Esophagus muscularis mucosa (tissue), 4 donors: Measurements from ENCODE around the gene DISC1. TPM values are rescaled to one million over a fixed set of nuclear protein-coding genes. Genes with fewer than 3 reads are reported as not detected.
"Not testable (repeated sequence)": the region's sequence is repeated elsewhere in the genome, so short reads cannot be mapped to it uniquely, and the experiment has no call there.

Experiments
- DNase-seq: peaks from one replicate; pipeline ENCODE4 v3.0.0-alpha.2; 2017; ENCODE audit errors: extremely low spot score
- H3K27ac ChIP-seq, 4 donors: fragments of 200-600 bp; sonication (generic); replicated peaks in 1 of 4; 1 replicate in 3 of 4; 2 replicates in 1 of 4; pipeline ENCODE4 v1.5.1; 2016 to 2019; ENCODE audit warnings: mild to moderate bottlenecking in 1 of 4
- H3K27me3 ChIP-seq, 4 donors: fragments of 200-600 bp; sonication (generic); one replicate each; pipeline versions ENCODE4 v1.5.1 to v1.6.0; 2016 to 2019
- H3K36me3 ChIP-seq, 4 donors: fragments of 200-600 bp; sonication (generic); one replicate each; pipeline ENCODE4 v1.5.1; 2016 to 2019
- H3K4me1 ChIP-seq, 4 donors: fragments of 200-600 bp; sonication (generic); one replicate each; pipeline ENCODE4 v1.5.1; 2016 to 2019
- H3K4me3 ChIP-seq, 4 donors: fragments of 200-600 bp; sonication (generic); 1 replicate in 2 of 4; 2 replicates in 2 of 4; pipeline ENCODE4 v1.5.1; 2016 to 2019; ENCODE audit warnings: mild to moderate bottlenecking in 4 of 4, moderate library complexity in 1 of 4
- H3K9me3 ChIP-seq, 4 donors: fragments of 200-600 bp; sonication (generic); 1 replicate in 3 of 4; 2 replicates in 1 of 4; pipeline ENCODE4 v1.5.1; 2016 to 2019
- CTCF ChIP-seq, 3 experiments: fragments of 200-600 bp in 2 of 3; fragments of 450-650 bp in 1 of 3; sonication (generic) in 2 of 3; IDR thresholded peaks; one replicate each; pipeline ENCODE4 v1.5.1; 2017 to 2019; ENCODE audit warnings: antibody characterized with exemption in 3 of 3, mild to moderate bottlenecking in 2 of 3, moderate library complexity in 1 of 3
- EP300 ChIP-seq: sonication (generic); formaldehyde crosslinking; IDR thresholded peaks from one replicate; pipeline ENCODE4 v1.6.1; 2017; ENCODE audit warnings: antibody characterized with exemption
- POLR2A ChIP-seq: fragments of 450-650 bp; IDR thresholded peaks from one replicate; pipeline ENCODE4 v1.6.1; 2017; ENCODE audit warnings: antibody characterized with exemption, moderate library complexity, mild to moderate bottlenecking, low read depth
- POLR2AphosphoS5 ChIP-seq, 2 donors: sonication (generic); formaldehyde crosslinking; IDR thresholded peaks; one replicate each; pipeline ENCODE4 v1.6.1; 2017; ENCODE audit warnings: antibody characterized with exemption in 2 of 2
- WGBS: methylation state at CpG from one replicate; pipeline ENCODE4 v1.1.5; 2018; 5-methylcytosine and 5-hydroxymethylcytosine counted together
- intact Hi-C: fragments of 100-400 bp; cut with DNase I; formaldehyde crosslinking; loops from one replicate; pipeline ENCODE4 v1.15.1; 2023
- total RNA-seq, 4 donors: library from RNA; depleted of rRNA; stranded (reverse); fragments of >200 nt; gene quantifications; one replicate each; pipeline versions ENCODE4 v1.1.0 to v1.2.1, GENCODE V29; 2016

DISC1 gene
- total RNA-seq, 4 donors from 2014 or later: 5.3 to 6.6 (median 6.2) TPM

GRCh38 chr1:231653632-231654031 is 27.0 kb downstream of the DISC1 start:
- no peak overlapping the region for H3K27ac ChIP-seq
- intact Hi-C loops: no loop called here
- H3K4me1 ChIP-seq: no peaks in the 10 kb centered on the region

GRCh38 chr1:231656741-231657140 is 30.2 kb downstream of the DISC1 start:
- TF ChIP-seq EP300: no peak
- TF ChIP-seq POLR2AphosphoS5 (IDR thresholded peaks at IDR 0.05): no peak
- no peak for TF ChIP-seq CTCF (IDR thresholded peaks at IDR 0.05)
- H3K36me3 ChIP-seq: no peaks in the 10 kb centered on the region
- intact Hi-C loops: no loop called here
- H3K27ac ChIP-seq: no peak overlapping the region
- no peaks in the 10 kb centered on the region for H3K27me3 ChIP-seq
- H3K4me1 ChIP-seq: no peaks in the 10 kb centered on the region
- peaks cover 0 to 8% (median 3%) of the 10 kb centered on the region in 4 donors for H3K9me3 ChIP-seq
- no peak overlapping the region for H3K4me3 ChIP-seq
- no peak for DNase-seq
- WGBS: 86% methylated on average over 1 of the region's 1 CpG

More at GRCh38 chr1:231653632-231654031, 27.0 kb downstream of the DISC1 start:
- H3K36me3 ChIP-seq: no peaks in the 10 kb centered on the region
- H3K4me3 ChIP-seq: no peak overlapping the region
- 100% methylated on average over 2 of the region's 2 CpGs for WGBS
- no peaks in the 10 kb centered on the region for H3K27me3 ChIP-seq
- H3K9me3 ChIP-seq: peaks cover 0 to 5% (median 0%) of the 10 kb centered on the region in 4 donors
- TF ChIP-seq POLR2AphosphoS5 (IDR thresholded peaks at IDR 0.05) (no peak), EP300 (no peak), CTCF (IDR thresholded peaks at IDR 0.05) (no peak), POLR2A (no peak)
- DNase-seq: no peak

- not testable (repeated sequence) for H3K27me3 ChIP-seq
Measured at GRCh38 chr1:231658223-231658622, 31.6 kb downstream of the DISC1 start.

GRCh38 chr1:231660198-231660597 is 33.6 kb downstream of the DISC1 start:
- WGBS: 100% methylated on average over 3 of the region's 3 CpGs

More at GRCh38 chr1:231658223-231658622, 31.6 kb downstream of the DISC1 start:
- DNase-seq, H3K36me3 ChIP-seq, H3K4me1 ChIP-seq, H3K4me3 ChIP-seq, H3K27ac ChIP-seq, intact Hi-C loops: not testable (repeated sequence)
- peaks cover 0 to 20% (median 6%) of the 10 kb centered on the region in 4 donors for H3K9me3 ChIP-seq
- 100% methylated on average over 1 of the region's 1 CpG for WGBS

GRCh38 chr1:231663211-231663792 is 36.7 kb downstream of the DISC1 start:
- Histone ChIP-seq H3K27me3 (no peaks in the 10 kb centered on the region), H3K4me3 (no peak overlapping the region), H3K9me3 (peaks cover 0 to 19% (median 6%) of the 10 kb centered on the region in 4 donors), H3K36me3 (no peaks in the 10 kb centered on the region), H3K27ac (no peak overlapping the region), H3K4me1 (no peaks in the 10 kb centered on the region)
- 75% methylated on average over 2 of the region's 2 CpGs for WGBS
- no peak for DNase-seq
- intact Hi-C loops: no loop called here
- TF ChIP-seq POLR2AphosphoS5 (IDR thresholded peaks at IDR 0.05) (no peak), CTCF (IDR thresholded peaks at IDR 0.05) (no peak), POLR2A (no peak), EP300 (no peak)

More at GRCh38 chr1:231660198-231660597, 33.6 kb downstream of the DISC1 start:
- Histone ChIP-seq H3K9me3 (peaks cover 0 to 24% (median 6%) of the 10 kb centered on the region in 4 donors), H3K27me3 (no peaks in the 10 kb centered on the region), H3K4me1 (no peaks in the 10 kb centered on the region), H3K36me3 (no peaks in the 10 kb centered on the region), H3K27ac (no peak overlapping the region), H3K4me3 (no peak overlapping the region)
- intact Hi-C loops: no loop called here
- no peak for TF ChIP-seq EP300
- no peak for TF ChIP-seq CTCF (IDR thresholded peaks at IDR 0.05)
- TF ChIP-seq POLR2AphosphoS5 (IDR thresholded peaks at IDR 0.05): no peak
- no peak for TF ChIP-seq POLR2A
- no peak for DNase-seq
